ENCODE measurements around the gene PTX3.

GRCh38 chr3:157475921-157476414 lies 39.3 kb downstream of the PTX3 start:
- TF ChIP-seq POLR2A (IDR thresholded peaks at IDR 0.05; ENCODE audit: low read length) (no peak), GATA1 (IDR thresholded peaks at IDR 0.05; ENCODE audit: low read depth, low read length) (no peak)
